WTC11 (cell line): ENCODE data around the gene CHI3L1. TPM values are rescaled to one million over a fixed set of nuclear protein-coding genes. Genes with fewer than 3 reads are reported as not detected.
A peak's percentile ranks its signal among the peaks of the same experiment; 100 is the strongest.

Source experiments
- ATAC-seq: fragments of 200-7000 bp; cut with Tn5 transposase; 2 replicates; pipeline ENCODE4 v1.10.0; 2021; ENCODE audit warnings: mild to moderate bottlenecking, moderate library complexity
- CTCF ChIA-PET: fragments of 300-600 bp; sonication (Branson Sonifier 250); formaldehyde crosslinking; loops from one replicate; lab custom pipeline; 2021; ENCODE audit warnings: antibody characterized with exemption; lab: Charles Lee
- POLR2A ChIA-PET: fragments of 350-600 bp; sonication (Branson Sonifier 250); formaldehyde crosslinking; loops from one replicate; lab custom pipeline; 2021; ENCODE audit warnings: antibody characterized with exemption; lab: Charles Lee
- DNase-seq: peaks from one replicate; pipeline ENCODE4 v3.0.0; 2021; ENCODE audit warnings: low spot score
- H3K27ac Mint-ChIP-seq: 2 replicates; pipeline ENCODE4 v1.8.0; 2021; ENCODE audit warnings: mixed read lengths
- H3K27me3 Mint-ChIP-seq: 2 replicates; pipeline ENCODE4 v1.8.0; 2021; ENCODE audit warnings: low read depth, mild to moderate bottlenecking, moderate library complexity, mixed read lengths
- H3K36me3 Mint-ChIP-seq: 2 replicates; pipeline ENCODE4 v1.8.0; 2021; ENCODE audit warnings: mixed read lengths
- H3K4me1 Mint-ChIP-seq: 2 replicates; pipeline ENCODE4 v1.8.0; 2022; ENCODE audit warnings: mixed read lengths
- H3K4me3 Mint-ChIP-seq: 2 replicates; pipeline ENCODE4 v1.8.0; 2021; ENCODE audit warnings: mild to moderate bottlenecking, moderate library complexity, mixed read lengths
- H3K9me3 Mint-ChIP-seq: 2 replicates; pipeline ENCODE4 v1.8.0; 2021; ENCODE audit warnings: mixed read lengths
- CBFB ChIP-seq: sonication (generic); formaldehyde crosslinking; IDR thresholded peaks from 2 replicates; pipeline ENCODE4 v1.8.1; 2022; ENCODE audit warnings: mild to moderate bottlenecking, low read depth, missing genetic modification reagents
- E2F1 ChIP-seq: sonication (generic); formaldehyde crosslinking; IDR thresholded peaks from 2 replicates; pipeline ENCODE4 v1.8.0; 2022; ENCODE audit warnings: mild to moderate bottlenecking, missing genetic modification reagents
- EMX1 ChIP-seq: fragments of 250-450 bp; sonication (Bioruptor Pico); IDR thresholded peaks from 2 replicates; pipeline ENCODE4 v1.8.0; 2021; ENCODE audit warnings: mild to moderate bottlenecking
- ESRRA ChIP-seq: sonication (generic); formaldehyde crosslinking; IDR thresholded peaks from 2 replicates; pipeline ENCODE4 v1.8.1; 2022; ENCODE audit warnings: mild to moderate bottlenecking, missing genetic modification reagents, borderline replicate concordance
- FOXK1 ChIP-seq: sonication (generic); formaldehyde crosslinking; IDR thresholded peaks from 2 replicates; pipeline ENCODE4 v1.8.0; 2022; ENCODE audit warnings: mild to moderate bottlenecking, moderate library complexity, missing genetic modification reagents
- FOXP1 ChIP-seq: sonication (generic); formaldehyde crosslinking; IDR thresholded peaks from 2 replicates; pipeline ENCODE4 v1.8.0; 2022; ENCODE audit warnings: missing genetic modification reagents, mild to moderate bottlenecking, moderate library complexity, borderline replicate concordance
- FOXP4 ChIP-seq: sonication (generic); formaldehyde crosslinking; IDR thresholded peaks from 2 replicates; pipeline ENCODE4 v1.8.0; 2022; ENCODE audit warnings: mild to moderate bottlenecking, missing genetic modification reagents
- GABPB1 ChIP-seq: sonication (generic); formaldehyde crosslinking; IDR thresholded peaks from 2 replicates; pipeline ENCODE4 v1.8.1; 2023; ENCODE audit warnings: mild to moderate bottlenecking, missing genetic modification reagents
- IRF2 ChIP-seq: sonication (generic); formaldehyde crosslinking; IDR thresholded peaks from 2 replicates; pipeline ENCODE4 v1.8.0; 2022; ENCODE audit warnings: low read depth, missing genetic modification reagents, borderline replicate concordance
- JUN ChIP-seq: sonication (generic); formaldehyde crosslinking; IDR thresholded peaks from 2 replicates; pipeline ENCODE4 v1.8.0; 2023; ENCODE audit warnings: mild to moderate bottlenecking, missing genetic modification reagents
- KAT7 ChIP-seq: sonication (generic); formaldehyde crosslinking; IDR thresholded peaks from 2 replicates; pipeline ENCODE4 v1.8.1; 2023; ENCODE audit warnings: missing genetic modification reagents, mild to moderate bottlenecking, borderline replicate concordance
- RELA ChIP-seq: sonication (generic); formaldehyde crosslinking; IDR thresholded peaks from 2 replicates; pipeline ENCODE4 v1.8.1; 2022; ENCODE audit warnings: missing genetic modification reagents, mild to moderate bottlenecking, borderline replicate concordance
- SMAD3 ChIP-seq: sonication (generic); formaldehyde crosslinking; IDR thresholded peaks from 2 replicates; pipeline ENCODE4 v1.8.0; 2022; ENCODE audit warnings: missing genetic modification reagents, mild to moderate bottlenecking, borderline replicate concordance
- TCF7 ChIP-seq: sonication (generic); formaldehyde crosslinking; IDR thresholded peaks from 2 replicates; pipeline ENCODE4 v1.8.0; 2022; ENCODE audit warnings: mild to moderate bottlenecking, low read depth, missing genetic modification reagents, moderate library complexity
- TEAD4 ChIP-seq: sonication (generic); formaldehyde crosslinking; IDR thresholded peaks from 2 replicates; pipeline ENCODE4 v1.8.0; 2022; ENCODE audit warnings: mild to moderate bottlenecking, missing genetic modification reagents
- ZMAT4 ChIP-seq: fragments of 250-450 bp; sonication (Bioruptor Pico); IDR thresholded peaks from 2 replicates; pipeline ENCODE4 v1.9.0; 2021; ENCODE audit warnings: mild to moderate bottlenecking
- ZNF219 ChIP-seq: sonication (generic); formaldehyde crosslinking; IDR thresholded peaks from 2 replicates; pipeline ENCODE4 v1.8.0; 2023; ENCODE audit warnings: missing genetic modification reagents, mild to moderate bottlenecking, borderline replicate concordance
- ZNF232 ChIP-seq: sonication (generic); formaldehyde crosslinking; IDR thresholded peaks from 2 replicates; pipeline ENCODE4 v1.8.0; 2022; ENCODE audit warnings: mild to moderate bottlenecking, missing genetic modification reagents
- ZNF317 ChIP-seq: sonication (generic); formaldehyde crosslinking; IDR thresholded peaks from 2 replicates; pipeline ENCODE4 v1.8.1; 2023; ENCODE audit warnings: low read depth, mild to moderate bottlenecking, moderate library complexity, missing genetic modification reagents, borderline replicate concordance
- ZNF423 ChIP-seq: fragments of 250-450 bp; sonication (Bioruptor Pico); IDR thresholded peaks from 2 replicates; pipeline ENCODE4 v2.1.2; 2022; ENCODE audit warnings: mild to moderate bottlenecking, moderate library complexity
- total RNA-seq: library from RNA; stranded (reverse); gene quantifications from 3 replicates; pipeline ENCODE4 v1.2.3, GENCODE V29; 2021
- TF ChIP-seq, protein P1 (sequence below): sonication (generic); formaldehyde crosslinking; IDR thresholded peaks from 2 replicates; pipeline ENCODE4 v1.8.0; 2023; ENCODE audit warnings: missing genetic modification reagents
- TF ChIP-seq, protein P2 (sequence below): fragments of 250-450 bp; sonication (Bioruptor Pico); conservative IDR thresholded peaks from 2 replicates; pipeline ENCODE4 v1.9.0; 2021; ENCODE audit warnings: mild to moderate bottlenecking

CHI3L1 gene
- total RNA-seq, 1 experiment from 2014 or later = 0.24 TPM

GRCh38 chr1:203219934-203220333 is 33.4 kb upstream of the CHI3L1 start (continued):
- TF ChIP-seq FOXK1 = 0 out of 2 replicates have a peak, but pooled peaks have one; percentile 22
- TF ChIP-seq ZNF232 = 0 out of 2 replicates have a peak, but pooled peaks have one; percentile 29
- TF ChIP-seq JUN (CRISPR knock-in tag) = peak; percentile 49; the same call in 1 of the 2 replicates
- 0 out of 2 replicates have a peak, but pooled peaks have one; percentile 61 for TF ChIP-seq ESRRA
- TF ChIP-seq FOXP1 = peak; percentile 24; the same call in 1 of the 2 replicates
- 0 out of 2 replicates have a peak, but pooled peaks have one; percentile 28 for TF ChIP-seq ZNF219 (CRISPR knock-in tag)
- TF ChIP-seq SMAD3 = 0 out of 2 replicates have a peak, but pooled peaks have one; percentile 36
- TF ChIP-seq E2F1 = no peak
- TF ChIP-seq IRF2 (CRISPR knock-in tag) = no peak
- no peak for TF ChIP-seq GABPB1
- 0 out of 2 replicates have a peak, but pooled peaks have one; percentile 52 for TF ChIP-seq FOXP4
- TF ChIP-seq ZMAT4 (CRISPR knock-in tag) = no peak

- Mint-ChIP-seq H3K36me3 (no peaks in the 10 kb centered on the region), H3K4me1 (peaks cover 17% of the 10 kb centered on the region), H3K27me3 (peaks cover 6% of the 10 kb centered on the region)
- ATAC-seq = no peak
- POLR2A ChIA-PET = no interaction called here
- CTCF ChIA-PET = interaction anchor here (1.0 to 6.8 kb wide), 9 partner anchors 46 to 179 kb away, joined by 4 to 192 read pairs (median 74); partner anchors contain the start of genes ADORA1, MYBPH and MYOG
- TF ChIP-seq, protein P1, sequence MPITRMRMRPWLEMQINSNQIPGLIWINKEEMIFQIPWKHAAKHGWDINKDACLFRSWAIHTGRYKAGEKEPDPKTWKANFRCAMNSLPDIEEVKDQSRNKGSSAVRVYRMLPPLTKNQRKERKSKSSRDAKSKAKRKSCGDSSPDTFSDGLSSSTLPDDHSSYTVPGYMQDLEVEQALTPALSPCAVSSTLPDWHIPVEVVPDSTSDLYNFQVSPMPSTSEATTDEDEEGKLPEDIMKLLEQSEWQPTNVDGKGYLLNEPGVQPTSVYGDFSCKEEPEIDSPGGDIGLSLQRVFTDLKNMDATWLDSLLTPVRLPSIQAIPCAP (CRISPR knock-in tag) = no peak
- no peak for TF ChIP-seq IRF2 (CRISPR knock-in tag)
- TF ChIP-seq KAT7 (CRISPR knock-in tag) = no peak
- no peak for TF ChIP-seq TCF7 (CRISPR knock-in tag)
- no peak for TF ChIP-seq EMX1
- TF ChIP-seq RELA (CRISPR knock-in tag) = no peak
- TF ChIP-seq CBFB (CRISPR knock-in tag) = no peak
- TF ChIP-seq, protein P2, sequence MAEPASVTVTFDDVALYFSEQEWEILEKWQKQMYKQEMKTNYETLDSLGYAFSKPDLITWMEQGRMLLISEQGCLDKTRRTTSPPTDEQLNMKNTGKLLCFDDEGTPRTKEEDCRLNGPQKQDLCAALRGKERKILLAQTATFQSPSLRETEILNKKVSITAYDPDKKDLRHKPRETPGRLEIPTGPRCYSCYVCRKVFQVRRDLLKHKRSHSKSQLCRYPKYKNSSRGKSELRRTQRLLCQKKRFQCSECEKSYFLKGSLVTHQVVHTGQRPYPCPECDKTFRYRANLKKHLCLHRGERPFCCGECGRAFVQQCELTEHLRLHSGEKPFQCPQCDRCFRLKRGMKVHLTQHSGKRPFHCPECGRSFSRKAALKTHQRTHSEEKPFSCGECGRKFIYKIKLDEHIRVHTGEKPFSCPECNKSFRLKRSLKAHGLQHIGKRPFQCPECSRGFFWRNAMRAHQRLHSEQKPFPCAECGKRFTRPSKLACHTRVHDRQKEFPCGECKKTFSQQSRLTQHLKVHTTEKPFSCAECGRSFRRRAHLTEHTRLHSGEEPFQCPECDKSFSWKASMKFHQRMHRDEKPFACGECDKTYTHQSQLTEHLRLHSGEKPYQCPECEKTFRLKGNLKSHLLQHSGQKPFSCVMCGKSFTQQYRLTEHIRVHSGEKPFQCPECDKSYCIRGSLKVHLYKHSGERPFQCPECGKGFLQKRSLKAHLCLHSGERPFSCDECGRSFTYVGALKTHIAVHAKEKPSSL (CRISPR knock-in tag) = no peak
- no peak for TF ChIP-seq GABPB1
- TF ChIP-seq ZNF232 = no peak
- TF ChIP-seq ZNF219 (CRISPR knock-in tag) = no peak
- no peak for TF ChIP-seq ZNF317 (CRISPR knock-in tag)
- TF ChIP-seq ZNF423 = no peak
- no peak for TF ChIP-seq TEAD4 (CRISPR knock-in tag)
- TF ChIP-seq, all 79 proteins: peak for 0
- Mint-ChIP-seq H3K27ac (no peak overlapping the region), H3K9me3 (no peaks in the 10 kb centered on the region), H3K4me3 (no peak overlapping the region)
- no peak for DNase-seq
Measured at GRCh38 chr1:203219171-203219570, 32.7 kb upstream of the CHI3L1 start.
